GM13977 (cell line): ENCODE measurements around the gene RERG.

ENCODE experiments used
- DNase-seq: peaks from one replicate; pipeline ENCODE4 v3.0.0; 2012; ENCODE audit warnings: low spot score
- CTCF ChIP-seq: IDR thresholded peaks from 2 replicates; pipeline ENCODE4 v1.5.1; 2012; ENCODE audit warnings: mild to moderate bottlenecking, control low read depth; ENCODE audit not compliant: insufficient read depth; ENCODE audit errors: extremely low read depth, missing control alignments
- in situ Hi-C: fragments of 300-500 bp; cut with MboI; formaldehyde crosslinking; loops from one replicate; pipeline ENCODE4 v1.12.0; 2022; ENCODE audit warnings: low sequenced_read_pairs, low pct_unique_long_range_greater_than_20kb, mixed read lengths, inconsistent platforms; ENCODE audit not compliant: unreplicated experiment

Gene RERG

GRCh38 chr12:15212930-15213329, 8.3 kb downstream of the RERG start:
- no peak for TF ChIP-seq CTCF
- DNase-seq, result no peak
- in situ Hi-C loops, result no loop called here

GRCh38 chr12:15209782-15210181, 11.4 kb downstream of the RERG start:
- DNase-seq, result no peak
- no peak for TF ChIP-seq CTCF
- in situ Hi-C loops, result no loop called here

- no peak for DNase-seq
- TF ChIP-seq CTCF, result no peak
- in situ Hi-C loops, result no loop called here
These were observed 12.2 kb downstream of the RERG start for GRCh38 chr12:15208871-15209656.

- DNase-seq, result no peak
- in situ Hi-C loops, result no loop called here
- no peak for TF ChIP-seq CTCF
These were observed 13.1 kb downstream of the RERG start for GRCh38 chr12:15208140-15208539.

- TF ChIP-seq CTCF, result no peak
- in situ Hi-C loops, result no loop called here
- DNase-seq, result no peak
These were observed 14.3 kb downstream of the RERG start for GRCh38 chr12:15206831-15207389.

- TF ChIP-seq CTCF, result no peak
- in situ Hi-C loops, result no loop called here
- DNase-seq, result no peak
These were observed 14.9 kb downstream of the RERG start for GRCh38 chr12:15206338-15206737.
